Thyroid gland (tissue), 4 donors: Measurements from ENCODE around the gene FBRS. TPM values are rescaled to one million over a fixed set of nuclear protein-coding genes. Genes with fewer than 3 reads are reported as not detected.
A peak's percentile ranks its signal among the peaks of the same experiment; 100 is the strongest.

Source experiments
- DNase-seq, 2 donors: peaks; one replicate each; pipeline ENCODE4 v3.0.0-alpha.2; 2019
- H3K27ac ChIP-seq, 3 donors: fragments of 200-600 bp; sonication (generic); 1 replicate in 2 of 3; 2 replicates in 1 of 3; pipeline ENCODE4 v1.5.1; 2016 to 2019; ENCODE audit warnings: mild to moderate bottlenecking in 1 of 3, moderate library complexity in 1 of 3
- H3K27me3 ChIP-seq: fragments of 200-600 bp; sonication (generic); one replicate; pipeline ENCODE4 v1.5.1; 2019
- H3K36me3 ChIP-seq, 2 donors: fragments of 200-600 bp; sonication (generic); one replicate each; pipeline ENCODE4 v1.5.1; 2016 to 2019
- H3K4me1 ChIP-seq, 2 donors: fragments of 200-600 bp; sonication (generic); one replicate each; pipeline ENCODE4 v1.5.1; 2017 to 2019
- H3K4me3 ChIP-seq, 3 donors: fragments of 200-600 bp; sonication (generic); replicated peaks in 1 of 3; 1 replicate in 2 of 3; 2 replicates in 1 of 3; pipeline ENCODE4 v1.5.1; 2016; ENCODE audit warnings: mild to moderate bottlenecking in 1 of 3
- H3K9me3 ChIP-seq: fragments of 200-600 bp; sonication (generic); one replicate; pipeline ENCODE4 v1.5.1; 2017
- POLR2A ChIP-seq, 2 donors: fragments of 450-650 bp; IDR thresholded peaks; one replicate each; pipeline ENCODE4 v1.6.1; 2017; ENCODE audit warnings: antibody characterized with exemption in 2 of 2, mild to moderate bottlenecking in 2 of 2, moderate library complexity in 1 of 2
- WGBS, 2 donors: methylation state at CpG; one replicate each; pipeline ENCODE4 v1.1.5; 2017; 5-methylcytosine and 5-hydroxymethylcytosine counted together
- intact Hi-C: fragments of 100-400 bp; cut with DNase I; formaldehyde crosslinking; loops from one replicate; pipeline ENCODE4 v1.15.1; 2023
- total RNA-seq, 4 donors: library from RNA; depleted of rRNA; stranded (reverse); fragments of >200 nt; gene quantifications; one replicate each; pipeline ENCODE4 v1.2.3, GENCODE V29; 2016
- TF ChIP-seq, protein P1 (sequence below), 6 experiments: fragments of 200-600 bp in 3 of 6; fragments of 450-650 bp in 3 of 6; sonication (generic) in 3 of 6; IDR thresholded peaks; one replicate each; pipeline ENCODE4 v1.5.1; 2016 to 2019; ENCODE audit warnings: antibody characterized with exemption in 6 of 6, mild to moderate bottlenecking in 2 of 6, inconsistent platforms in 1 of 6, moderate library complexity in 1 of 6

The FBRS gene
- total RNA-seq, 4 donors from 2014 or later: 35.6 to 56.8 (median 42.1) TPM

DNA sequence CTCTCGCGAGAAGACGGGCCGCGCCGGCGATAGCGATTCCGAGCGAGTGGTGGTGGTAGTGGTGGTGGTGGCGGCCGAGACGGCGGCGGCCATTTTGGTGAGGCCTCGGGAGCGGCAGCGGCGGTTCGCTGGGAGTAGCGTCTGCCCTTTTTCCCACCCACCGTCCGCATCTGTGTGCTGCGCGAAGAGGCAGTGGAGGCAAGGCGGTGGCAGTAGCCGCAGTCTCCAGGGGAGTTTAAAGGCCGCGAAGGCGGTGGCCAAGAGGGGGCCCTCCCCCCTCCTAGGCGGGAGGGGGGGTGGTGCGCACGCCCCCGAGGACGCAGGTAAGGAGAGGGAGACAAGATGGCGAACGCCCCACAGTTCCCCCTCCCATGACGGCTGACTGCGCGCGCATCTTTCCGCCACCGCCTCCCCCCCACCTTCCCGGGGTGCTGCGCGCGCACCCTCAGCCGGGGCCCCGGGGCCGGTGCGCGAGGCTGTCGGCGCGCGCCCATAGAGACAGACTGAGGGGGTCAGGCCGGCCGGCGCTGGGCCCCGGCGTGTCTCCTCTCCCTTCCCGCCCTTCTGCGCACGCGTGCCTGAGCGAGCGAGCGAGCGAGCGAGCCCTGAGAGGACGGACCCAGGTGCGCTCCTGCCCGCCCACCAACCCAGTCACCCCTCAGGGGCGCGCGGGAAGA, 40.0 kb downstream of the FBRS start:
- WGBS, 2 donors: 0% methylated on average over 3 to 11 of the region's 76 CpGs
- intact Hi-C loops: loop anchor here (5.0 kb wide), 2 partner anchors 36 to 116 kb away; no protein-coding TSS in a partner anchor
- TF ChIP-seq POLR2A (IDR thresholded peaks at IDR 0.05): peak in 1 of 2 donors; percentile 88
- TF ChIP-seq, protein P1, sequence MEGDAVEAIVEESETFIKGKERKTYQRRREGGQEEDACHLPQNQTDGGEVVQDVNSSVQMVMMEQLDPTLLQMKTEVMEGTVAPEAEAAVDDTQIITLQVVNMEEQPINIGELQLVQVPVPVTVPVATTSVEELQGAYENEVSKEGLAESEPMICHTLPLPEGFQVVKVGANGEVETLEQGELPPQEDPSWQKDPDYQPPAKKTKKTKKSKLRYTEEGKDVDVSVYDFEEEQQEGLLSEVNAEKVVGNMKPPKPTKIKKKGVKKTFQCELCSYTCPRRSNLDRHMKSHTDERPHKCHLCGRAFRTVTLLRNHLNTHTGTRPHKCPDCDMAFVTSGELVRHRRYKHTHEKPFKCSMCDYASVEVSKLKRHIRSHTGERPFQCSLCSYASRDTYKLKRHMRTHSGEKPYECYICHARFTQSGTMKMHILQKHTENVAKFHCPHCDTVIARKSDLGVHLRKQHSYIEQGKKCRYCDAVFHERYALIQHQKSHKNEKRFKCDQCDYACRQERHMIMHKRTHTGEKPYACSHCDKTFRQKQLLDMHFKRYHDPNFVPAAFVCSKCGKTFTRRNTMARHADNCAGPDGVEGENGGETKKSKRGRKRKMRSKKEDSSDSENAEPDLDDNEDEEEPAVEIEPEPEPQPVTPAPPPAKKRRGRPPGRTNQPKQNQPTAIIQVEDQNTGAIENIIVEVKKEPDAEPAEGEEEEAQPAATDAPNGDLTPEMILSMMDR (IDR thresholded peaks at IDR 0.05): no peak

DNA sequence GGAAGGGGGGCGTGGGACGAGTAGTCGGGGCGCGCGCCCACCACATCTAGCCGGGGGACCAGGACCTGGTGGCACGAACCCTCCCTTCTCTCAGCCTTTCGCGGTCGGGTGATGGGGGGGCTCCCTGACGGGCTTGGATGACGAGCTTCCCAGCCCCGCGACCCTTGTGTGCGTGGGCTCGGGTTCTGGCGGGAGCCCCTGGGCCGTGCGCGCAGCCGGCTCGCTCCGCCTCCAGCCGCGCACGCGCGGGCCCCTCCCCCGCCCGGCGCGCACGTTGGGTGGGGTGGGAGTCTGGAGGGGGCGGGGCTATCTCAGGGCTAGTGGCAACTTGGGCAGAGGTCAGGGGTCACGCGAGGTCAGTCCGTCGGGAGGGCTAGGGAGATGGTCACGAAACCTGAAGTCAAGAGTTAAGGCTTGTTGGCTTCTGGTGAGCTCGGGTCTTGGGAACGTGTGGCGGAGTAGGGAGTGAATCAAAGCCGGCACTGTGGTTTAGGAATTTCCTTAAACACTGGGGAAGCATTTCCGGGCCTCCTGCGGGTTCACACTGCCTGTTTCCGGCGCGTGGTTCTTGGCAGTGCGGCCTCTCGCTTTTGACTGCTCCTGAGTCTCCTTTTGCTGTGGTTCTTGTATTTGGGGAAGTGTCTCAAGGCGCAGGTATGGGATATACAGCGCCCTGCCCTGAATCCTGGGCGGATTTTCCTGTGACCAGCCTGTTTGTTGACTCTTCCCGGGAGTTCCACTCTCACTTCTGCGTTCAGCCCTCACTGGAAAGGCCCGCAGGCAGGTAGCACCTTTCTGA, 40.8 kb downstream of the FBRS start, which contains the start of gene SRCAP:
SRCAP (plus strand) TSS at position 356 of the 799 bp plus-strand sequence. CDS start 1,654 bp downstream, outside the sequence.
- H3K9me3 ChIP-seq: no peaks in the 10 kb centered on the region
- peaks cover 16 to 20% of the 10 kb centered on the region in 2 donors for H3K4me1 ChIP-seq
- TF ChIP-seq, protein P1 (IDR thresholded peaks at IDR 0.05): no peak
- peak in 1 of 2 donors; percentile 65 for TF ChIP-seq POLR2A (IDR thresholded peaks at IDR 0.05)
- 2% methylated on average over 16 to 29 of the region's 57 CpGs for WGBS, 2 donors
- no peaks in the 10 kb centered on the region for H3K27me3 ChIP-seq
- H3K4me3 ChIP-seq: peak within 1 kb of the TSS; percentile 100
- intact Hi-C loops: loop anchor here (5.0 kb wide), 2 partner anchors 37 to 117 kb away; no protein-coding TSS in a partner anchor
- H3K27ac ChIP-seq: peak within 1 kb of the TSS; percentile 99
- H3K36me3 ChIP-seq: peaks cover 22 to 34% of the 10 kb centered on the region in 2 donors
- peak; percentile 71 to 81 for DNase-seq

More for the DNA sequence above, 40.0 kb downstream of the FBRS start:
- H3K9me3 ChIP-seq: no peaks in the 10 kb centered on the region
- DNase-seq: peak; percentile 98 to 99
- H3K36me3 ChIP-seq: peaks cover 15 to 27% of the 10 kb centered on the region in 2 donors
- peak overlapping the region; percentile 100 for H3K4me3 ChIP-seq
- no peaks in the 10 kb centered on the region for H3K27me3 ChIP-seq
- H3K4me1 ChIP-seq: peaks cover 17 to 20% of the 10 kb centered on the region in 2 donors
- peak overlapping the region; percentile 99 for H3K27ac ChIP-seq

DNA sequence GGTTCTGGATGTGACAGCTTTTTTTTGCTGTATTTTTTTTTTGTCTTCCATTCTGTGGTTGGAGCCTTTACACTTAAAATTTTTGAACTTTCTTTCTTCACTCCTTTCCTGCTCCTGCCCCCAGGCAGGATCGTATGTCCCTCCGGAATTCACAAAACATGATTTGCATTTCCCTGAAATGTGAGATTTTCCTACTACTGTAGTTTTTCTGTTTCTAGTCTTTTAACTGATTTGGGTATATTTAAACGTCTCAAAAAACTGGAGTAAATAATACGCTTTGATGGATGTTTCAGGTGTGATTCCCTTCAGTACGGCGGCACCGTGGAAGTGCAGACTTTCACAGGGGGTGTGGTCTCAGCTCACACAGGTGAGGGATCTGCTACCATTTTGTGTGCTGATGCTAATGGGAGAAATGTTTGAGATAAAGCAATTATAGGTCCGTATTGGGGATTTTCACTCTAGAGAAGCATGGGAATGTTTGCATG, 41.4 kb downstream of the FBRS start:
- intact Hi-C loops: loop anchor here (5.0 kb wide), 2 partner anchors 37 to 117 kb away; no protein-coding TSS in a partner anchor
- H3K4me1 ChIP-seq: peaks cover 14 to 20% of the 10 kb centered on the region in 2 donors
- peak overlapping the region in 1 of 3 donors; percentile 100 for H3K4me3 ChIP-seq
- DNase-seq: no peak
- H3K9me3 ChIP-seq: no peaks in the 10 kb centered on the region
- no peak for TF ChIP-seq POLR2A (IDR thresholded peaks at IDR 0.05)
- TF ChIP-seq, protein P1 (IDR thresholded peaks at IDR 0.05): no peak
- peak overlapping the region in 2 of 3 donors; percentile 99 for H3K27ac ChIP-seq
- 45 to 56% methylated on average over 8 of the region's 8 CpGs for WGBS, 2 donors
- peaks cover 29 to 41% of the 10 kb centered on the region in 2 donors for H3K36me3 ChIP-seq
- no peaks in the 10 kb centered on the region for H3K27me3 ChIP-seq

DNA sequence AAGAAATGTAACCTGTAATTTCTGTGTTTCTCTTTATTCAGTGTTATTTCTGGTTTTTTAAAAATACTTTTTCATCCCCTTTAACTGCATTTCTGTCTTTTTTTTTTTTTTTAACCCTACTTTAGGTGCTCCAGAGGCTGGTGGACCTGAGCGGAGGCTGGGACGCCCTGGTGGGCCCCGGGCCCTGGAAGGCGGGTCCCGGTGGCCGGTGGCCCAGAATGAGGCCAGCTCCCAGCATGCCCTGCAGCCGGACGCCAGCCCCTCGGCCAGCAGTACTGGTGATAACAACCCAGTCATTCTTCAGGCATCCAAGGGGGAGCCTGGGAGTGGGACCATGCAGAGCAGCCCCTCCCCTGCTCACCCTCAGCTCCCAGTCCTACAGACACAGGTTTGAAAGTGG, 42.3 kb downstream of the FBRS start:
- H3K36me3 ChIP-seq: peaks cover 37 to 49% of the 10 kb centered on the region in 2 donors
- no peaks in the 10 kb centered on the region for H3K9me3 ChIP-seq
- TF ChIP-seq POLR2A (IDR thresholded peaks at IDR 0.05): no peak
- TF ChIP-seq, protein P1 (IDR thresholded peaks at IDR 0.05): no peak
- DNase-seq: no peak
- WGBS, 2 donors: 59 to 81% methylated on average over 9 of the region's 9 CpGs
- no peak overlapping the region for H3K4me3 ChIP-seq
- peaks cover 14 to 20% of the 10 kb centered on the region in 2 donors for H3K4me1 ChIP-seq
- intact Hi-C loops: no loop called here
- H3K27me3 ChIP-seq: no peaks in the 10 kb centered on the region
- H3K27ac ChIP-seq: no peak overlapping the region
